Adipose tissue (tissue), 3 donors: Measurements from ENCODE around the gene SULT1C3. TPM values are rescaled to one million over a fixed set of nuclear protein-coding genes. Genes with fewer than 3 reads are reported as not detected.

Experiments used
- H3K27ac ChIP-seq: one replicate; pipeline ENCODE4 v1.5.1; 2013; ENCODE audit warnings: low read depth, low read length
- WGBS, 3 donors: extraction: QIAGEN DNeasy Blood & Tissue Kit; methylation state at CpG; one replicate each; pipeline ENCODE4 v1.1.7; 2013; 5-methylcytosine and 5-hydroxymethylcytosine counted together
- polyA plus RNA-seq, 3 donors: library from polyadenylated mRNA; stranded (reverse); fragments of 200-250 nt; gene quantifications; one replicate each; pipeline ENCODE4 v1.2.3, GENCODE V29; 2013
- donor health status: healthy with polysubstance abuse.
- donor health status: Bipolar disorder and iron deficiency.
- donor health status: healthy.

SULT1C3 gene
- polyA plus RNA-seq: not detected

DNA sequence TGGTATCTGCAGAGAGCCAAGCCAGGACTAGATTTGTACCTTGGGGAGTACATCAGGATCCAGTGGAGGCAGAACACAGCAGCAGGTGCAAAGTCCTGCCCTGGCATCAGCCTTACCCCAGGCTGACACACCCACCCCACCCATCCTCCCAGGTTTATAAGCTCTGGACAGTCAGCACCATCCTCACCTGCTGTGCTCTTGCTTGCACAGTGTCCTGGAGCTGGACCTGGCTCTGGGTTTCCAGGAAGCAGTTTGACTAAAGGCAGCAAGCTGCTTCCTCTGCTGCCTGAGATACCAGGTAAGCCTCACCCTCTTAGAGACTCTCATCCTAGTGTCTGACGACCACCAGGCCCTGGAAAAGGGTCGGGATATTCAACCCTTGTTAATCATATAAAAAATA is at the start of gene SULT1C3:
TSS of gene SULT1C3 (plus strand) at position 183 of the 400 bp plus-strand sequence. CDS start 7,227 bp downstream, outside the sequence.
- WGBS, 3 donors: 73 to 85% (median 79%) methylated on average over 2 of the region's 2 CpGs
- H3K27ac ChIP-seq: no peak within 1 kb of the TSS

DNA sequence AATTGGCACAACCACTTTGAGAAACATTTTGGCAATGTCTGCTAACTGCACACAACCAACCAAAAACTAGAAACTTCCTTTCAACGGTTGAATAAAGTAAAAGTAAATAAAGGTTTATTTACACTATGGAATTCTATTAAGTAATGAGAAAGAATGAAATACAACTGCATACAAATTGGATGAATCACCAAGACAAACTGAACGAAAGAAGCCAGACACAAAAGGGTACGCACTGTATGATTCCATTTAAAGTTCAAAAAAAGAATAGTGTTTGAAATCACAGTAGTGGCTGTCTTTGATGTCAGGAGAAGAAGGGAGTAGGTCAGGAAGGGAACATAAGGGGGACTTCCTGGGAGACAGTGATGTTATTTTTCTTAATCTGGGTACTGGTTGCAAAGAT is 46.5 kb upstream of the SULT1C3 start:
- no peak overlapping the region for H3K27ac ChIP-seq
- WGBS, 3 donors: 47 to 76% (median 76%) methylated on average over 3 of the region's 3 CpGs

DNA sequence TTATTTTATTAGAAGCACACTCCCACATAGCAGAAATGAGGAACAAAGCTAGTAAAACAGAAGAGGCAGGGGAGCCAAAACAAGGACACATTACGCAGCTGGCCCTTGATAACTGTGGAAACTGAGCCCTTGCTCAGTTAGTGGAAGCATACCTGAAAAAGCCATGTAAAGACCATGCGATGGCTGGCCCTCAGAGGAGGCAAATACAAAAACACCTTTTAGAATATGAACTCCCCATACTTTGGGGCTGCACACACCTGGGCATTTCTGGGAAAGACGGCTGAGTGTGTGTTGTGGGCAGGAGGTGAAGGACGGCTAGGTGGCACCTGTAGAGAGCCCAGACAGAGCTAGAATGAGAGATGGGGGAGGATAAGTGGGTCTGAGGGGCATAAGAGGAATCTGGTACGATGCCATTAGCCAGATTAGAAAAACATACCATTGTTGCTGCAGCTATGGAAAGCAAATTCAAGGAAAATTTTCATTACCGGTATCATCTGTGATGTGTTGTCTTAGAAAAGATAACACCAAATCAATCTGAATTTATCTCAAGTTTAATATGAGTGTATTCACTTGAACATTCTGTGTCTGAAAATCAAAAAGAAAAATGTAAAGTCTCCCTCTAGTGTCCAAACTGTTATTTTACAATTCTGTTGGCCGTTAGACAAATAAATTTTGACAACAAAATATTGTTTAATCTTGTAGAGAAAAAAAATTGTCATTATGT is 45.2 kb upstream of the SULT1C3 start:
- H3K27ac ChIP-seq: no peak overlapping the region
- WGBS, 3 donors: 50 to 66% (median 64%) methylated on average over 7 of the region's 7 CpGs

DNA sequence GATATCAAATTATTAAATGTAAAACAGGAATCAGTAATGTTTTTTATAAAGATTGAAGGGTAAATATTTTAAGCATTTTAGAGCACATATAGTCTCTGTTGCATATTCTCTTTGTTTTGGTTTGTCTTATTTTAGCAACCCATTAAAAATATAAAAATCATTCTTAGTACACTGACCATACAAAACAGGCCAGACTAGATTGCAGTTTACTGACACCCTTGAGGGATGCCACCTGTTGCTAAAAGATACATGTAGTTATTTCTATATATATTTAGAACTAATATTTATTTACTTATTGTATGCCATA is 44.7 kb upstream of the SULT1C3 start:
- H3K27ac ChIP-seq: no peak overlapping the region

DNA sequence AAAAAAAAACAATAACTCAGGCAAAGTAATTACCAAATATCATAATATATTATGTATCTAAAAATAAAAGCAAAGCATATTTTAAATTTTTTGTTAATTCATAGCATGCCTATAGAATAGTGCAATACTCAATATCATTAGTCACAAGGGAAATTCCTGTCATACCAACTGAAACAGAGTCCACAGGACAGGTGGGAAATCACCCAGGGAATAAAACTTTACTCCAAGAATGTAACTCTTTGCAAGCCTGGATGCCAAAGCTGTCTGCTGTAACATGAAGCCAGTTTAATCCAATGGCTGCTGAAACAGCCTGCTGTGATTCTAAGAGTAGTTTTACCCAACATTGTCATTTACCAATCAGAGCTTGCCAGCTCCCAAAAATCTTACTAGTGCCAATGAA is 40.0 kb upstream of the SULT1C3 start:
- no peak overlapping the region for H3K27ac ChIP-seq

DNA sequence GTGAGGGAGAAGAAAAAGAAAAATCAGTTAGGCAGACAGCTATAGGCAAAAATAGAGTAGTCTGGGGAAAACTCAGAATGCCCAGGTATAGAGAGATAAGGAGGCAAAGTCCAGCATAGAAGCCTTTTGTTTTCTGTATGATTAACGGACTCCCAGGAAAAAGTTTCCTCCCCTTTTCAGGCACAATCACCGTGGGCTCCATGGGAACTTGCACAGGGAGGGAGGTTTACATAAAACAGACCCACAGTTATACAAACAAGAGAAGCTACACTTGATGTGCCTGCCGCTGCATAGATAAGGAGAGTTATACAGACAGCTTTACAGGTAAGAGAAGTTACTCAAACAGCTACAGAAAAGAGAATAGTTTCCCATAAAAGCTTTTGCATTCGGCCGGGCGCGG is 39.2 kb upstream of the SULT1C3 start:
- no peak overlapping the region for H3K27ac ChIP-seq
- 53 to 86% (median 70%) methylated on average over 7 of the region's 7 CpGs for WGBS, 3 donors

DNA sequence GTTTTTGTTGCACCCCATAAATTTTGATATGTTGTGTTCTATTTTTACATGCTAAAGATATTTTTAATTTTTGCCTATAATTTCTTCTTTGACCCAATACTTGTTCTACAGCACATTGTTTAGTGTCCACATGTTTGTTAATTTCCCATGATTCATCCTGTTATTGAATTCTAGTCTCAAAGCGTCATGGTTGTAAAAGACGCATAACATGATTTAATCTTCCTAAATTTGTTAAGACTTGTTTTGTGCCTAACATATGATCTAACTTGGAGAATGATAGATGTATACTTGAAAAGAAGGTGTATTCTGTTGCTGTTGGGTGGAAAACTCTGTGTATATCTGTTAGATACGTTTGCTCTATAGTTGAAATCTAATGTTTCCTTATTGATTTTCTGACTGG is 27.1 kb upstream of the SULT1C3 start:
- no peak overlapping the region for H3K27ac ChIP-seq
- WGBS, 3 donors: 80 to 90% (median 89%) methylated on average over 3 of the region's 3 CpGs

DNA sequence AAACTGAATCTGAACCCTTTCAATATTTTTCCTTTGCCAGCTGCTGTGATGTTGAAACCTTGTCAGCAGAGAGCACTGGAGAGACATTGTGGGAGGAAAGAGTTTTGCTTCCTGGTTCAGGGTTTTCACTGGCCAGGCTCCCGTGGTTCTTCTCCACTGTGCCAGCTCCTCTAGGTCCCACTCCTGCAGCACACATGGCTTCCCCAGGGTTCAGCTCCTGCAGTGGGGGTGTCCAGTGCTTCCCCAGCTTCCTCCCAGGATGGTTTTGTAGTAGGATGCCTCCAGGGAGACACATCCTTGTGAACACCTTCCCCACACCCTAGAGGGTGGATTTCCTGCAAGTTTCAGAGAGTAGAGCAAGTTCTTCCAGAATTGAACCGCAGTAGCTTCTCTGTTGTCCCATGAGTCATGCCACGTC is 24.0 kb upstream of the SULT1C3 start:
- H3K27ac ChIP-seq: no peak overlapping the region
- 33 to 40% (median 34%) methylated on average over 3 of the region's 3 CpGs for WGBS, 3 donors

DNA sequence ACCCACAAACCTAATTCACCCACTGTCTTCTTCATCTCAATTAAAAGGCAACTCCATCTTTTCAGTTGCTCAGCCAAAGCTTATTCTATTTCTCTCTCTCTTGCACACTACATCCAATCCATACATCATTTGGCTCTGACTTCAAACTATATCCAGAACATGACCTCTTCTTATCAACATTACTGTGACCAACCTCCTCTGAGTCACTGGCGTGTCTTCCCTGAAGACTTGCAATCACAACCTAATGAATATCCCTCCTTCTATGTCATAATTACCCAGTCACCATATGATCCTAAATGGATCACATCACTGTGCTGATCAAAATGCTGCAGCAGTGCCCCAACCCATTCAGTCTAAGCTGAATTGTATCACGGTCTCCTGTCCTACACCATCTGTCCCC is 22.6 kb upstream of the SULT1C3 start:
- 80 to 95% (median 89%) methylated on average over 2 of the region's 2 CpGs for WGBS, 3 donors
- H3K27ac ChIP-seq: no peak overlapping the region

DNA sequence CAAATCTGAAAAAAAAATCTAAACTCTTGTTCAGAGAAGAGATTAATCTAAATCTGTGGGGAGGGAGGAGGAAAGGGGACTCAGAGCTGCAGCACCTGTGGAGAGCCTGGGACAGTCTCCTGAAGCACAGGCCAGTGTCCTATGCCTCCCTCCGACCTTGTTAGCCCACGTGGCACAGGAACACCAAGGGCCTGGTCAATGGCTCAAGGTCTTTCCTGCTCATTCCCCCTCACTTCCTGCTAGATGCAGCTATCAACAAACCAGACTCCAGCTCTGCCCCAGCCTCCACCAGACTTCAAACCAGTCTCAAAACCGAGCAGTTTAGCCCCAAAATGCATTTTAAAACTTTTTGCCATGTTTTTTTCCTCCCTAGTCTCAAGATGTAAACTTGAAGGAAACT is 20.1 kb upstream of the SULT1C3 start:
- 42 to 61% (median 53%) methylated on average over 3 of the region's 3 CpGs for whole genome bisulfite sequencing, 3 donors
- no peak overlapping the region for H3K27ac ChIP-seq

DNA sequence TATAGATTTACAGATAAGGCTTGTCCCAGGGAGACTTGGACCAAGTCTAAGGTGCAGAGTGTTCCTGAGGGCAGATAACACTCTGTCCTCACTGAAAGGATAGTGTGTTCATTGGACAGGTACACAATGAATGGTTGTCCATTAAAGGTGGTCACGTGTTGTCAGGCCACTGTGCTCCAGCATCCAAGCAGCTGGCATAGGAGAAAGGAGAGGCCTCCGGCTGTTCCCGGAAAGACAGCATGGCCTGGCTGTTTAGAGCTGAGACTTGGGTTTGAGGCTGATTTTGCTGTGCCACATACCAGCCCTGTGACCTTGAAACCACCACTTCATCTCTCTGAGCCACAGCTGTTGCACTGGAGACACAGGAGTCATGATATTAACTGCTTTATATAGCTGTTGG is 19.6 kb upstream of the SULT1C3 start:
- H3K27ac ChIP-seq: no peak overlapping the region
- WGBS, 3 donors: 90 to 94% (median 93%) methylated on average over 3 of the region's 3 CpGs

DNA sequence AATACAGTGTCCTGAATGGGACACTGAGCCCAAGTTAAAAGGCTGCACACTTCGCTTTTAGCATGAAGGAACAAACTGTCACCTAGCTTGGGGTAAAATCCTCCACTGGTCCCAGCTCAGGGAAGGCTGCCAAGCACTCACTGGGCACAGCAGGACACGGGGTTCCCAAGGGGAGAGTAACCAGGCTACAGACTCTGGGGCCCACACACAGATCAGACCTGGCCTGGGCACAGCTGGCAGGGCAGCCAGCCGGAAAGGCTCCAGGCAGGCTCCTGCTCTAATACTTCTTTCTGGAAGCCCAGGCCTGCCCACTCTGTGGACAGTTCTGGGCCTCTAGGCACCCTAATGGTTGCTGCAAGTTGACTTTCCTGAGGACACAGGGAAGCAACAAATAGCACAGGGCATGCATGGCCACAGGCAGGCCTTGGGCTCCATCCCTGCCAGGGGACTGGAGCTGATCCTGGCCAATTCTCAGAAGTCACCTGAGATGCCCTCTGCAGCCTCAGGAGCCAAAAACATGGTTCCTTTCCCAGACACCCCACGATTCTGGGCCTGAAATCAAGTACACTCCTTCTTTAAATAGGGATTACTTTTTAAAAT is 18.7 kb upstream of the SULT1C3 start:
- WGBS, 3 donors: 67 to 76% (median 73%) methylated on average over 4 of the region's 4 CpGs
- H3K27ac ChIP-seq: no peak overlapping the region

DNA sequence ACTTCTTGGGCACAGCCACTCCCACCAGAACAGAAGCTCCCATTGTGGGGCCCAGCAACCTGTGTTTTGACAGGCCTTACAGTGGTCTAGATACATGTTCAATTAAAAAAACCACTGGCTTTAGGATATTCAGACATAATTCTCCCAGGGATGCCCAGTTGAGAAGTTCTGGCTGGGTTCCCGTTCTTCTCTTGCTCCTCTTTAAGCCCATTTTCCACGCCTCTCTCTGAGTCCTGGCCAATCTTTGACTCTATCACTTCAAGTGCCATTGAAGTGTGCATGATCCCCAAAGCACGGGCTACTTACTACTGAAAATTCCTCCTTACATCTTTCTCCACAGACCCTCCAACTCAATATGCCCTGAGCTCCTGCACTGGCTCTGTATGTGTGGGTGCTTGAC is 17.5 kb upstream of the SULT1C3 start:
- H3K27ac ChIP-seq: no peak overlapping the region
- 78 to 87% (median 85%) methylated on average over 3 of the region's 3 CpGs for WGBS, 3 donors

DNA sequence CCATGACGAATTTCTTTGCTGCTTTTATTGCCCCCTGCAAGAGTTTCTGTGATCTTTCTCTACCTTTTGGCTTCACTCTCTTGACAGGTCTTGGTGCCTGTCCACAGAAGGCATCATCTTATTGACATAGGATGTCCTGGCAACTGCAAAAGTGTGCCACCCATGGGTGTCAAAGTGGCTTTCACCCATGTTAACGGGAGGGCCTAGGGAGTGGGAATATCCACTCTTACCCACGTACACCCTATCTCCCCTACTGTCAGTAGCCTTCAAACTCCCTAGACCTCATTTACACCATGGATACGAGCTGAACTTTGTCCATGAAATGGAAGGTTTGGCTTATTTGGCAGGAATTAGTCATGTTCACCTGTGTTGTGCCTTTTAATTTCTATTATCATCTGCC is 16.2 kb upstream of the SULT1C3 start:
- no peak overlapping the region for H3K27ac ChIP-seq
- 73 to 83% (median 82%) methylated on average over 4 of the region's 4 CpGs for WGBS, 3 donors

DNA sequence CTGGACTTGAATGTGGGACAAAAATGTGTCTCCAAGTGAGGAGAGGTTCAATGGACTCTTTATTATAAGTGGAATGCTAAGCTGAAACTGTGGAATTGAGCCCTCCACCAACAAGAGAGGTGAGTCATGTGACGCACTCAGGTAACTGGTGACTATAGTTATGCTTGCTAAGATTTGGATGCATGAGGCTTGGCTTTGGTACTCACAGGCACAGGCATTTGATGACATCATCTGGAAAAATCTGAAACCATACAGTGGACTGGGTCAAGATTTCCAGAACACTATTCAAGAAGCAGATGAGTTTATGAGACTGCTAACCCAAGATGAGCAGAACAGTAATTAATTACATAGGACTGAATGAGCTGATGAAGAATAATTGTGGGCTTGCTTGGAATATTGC is 15.7 kb upstream of the SULT1C3 start:
- 94 to 96% (median 96%) methylated on average over 1 of the region's 1 CpG for WGBS, 3 donors
- H3K27ac ChIP-seq: no peak overlapping the region

DNA sequence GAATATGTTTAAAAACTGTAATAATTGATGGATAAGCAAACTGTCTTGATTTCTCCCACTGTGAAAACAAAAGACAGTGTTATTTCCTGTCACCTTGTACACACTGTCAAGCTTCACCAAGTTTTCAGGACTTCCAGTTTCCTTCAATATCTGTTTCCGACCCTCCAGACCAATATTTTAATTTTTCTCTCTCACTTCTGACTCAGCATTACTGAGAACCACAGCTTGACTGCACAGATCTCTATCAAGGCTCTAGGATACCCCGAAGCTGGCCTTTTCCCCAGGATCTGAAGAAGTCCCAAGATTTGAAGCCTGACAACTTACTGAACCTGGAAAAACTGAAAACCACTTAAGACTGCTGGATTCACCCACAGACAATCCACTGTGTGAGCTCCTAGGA is 13.2 kb upstream of the SULT1C3 start:
- 42 to 66% (median 51%) methylated on average over 2 of the region's 2 CpGs for WGBS, 3 donors
- no peak overlapping the region for H3K27ac ChIP-seq

DNA sequence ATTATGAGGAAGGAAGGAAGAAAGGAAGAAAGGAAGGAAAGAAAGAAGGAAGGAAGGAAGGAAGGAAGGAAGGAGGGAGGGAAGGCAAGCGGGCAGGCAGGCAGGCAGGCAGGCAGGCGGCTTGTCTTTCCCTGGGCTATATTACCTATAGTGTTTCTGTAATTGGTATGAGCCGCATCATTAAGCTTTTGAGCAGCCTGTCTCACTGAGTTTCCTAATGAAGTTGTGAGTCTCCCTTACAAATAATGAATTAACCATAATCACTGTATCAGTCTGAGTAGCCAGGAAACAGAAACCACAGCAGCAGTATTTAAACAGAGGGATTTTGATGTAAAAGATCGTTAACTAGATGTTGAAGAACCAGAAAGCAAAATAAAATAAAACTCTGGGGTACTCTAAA is 11.8 kb upstream of the SULT1C3 start:
- 69 to 78% (median 75%) methylated on average over 4 of the region's 4 CpGs for WGBS, 3 donors
- H3K27ac ChIP-seq: no peak overlapping the region

DNA sequence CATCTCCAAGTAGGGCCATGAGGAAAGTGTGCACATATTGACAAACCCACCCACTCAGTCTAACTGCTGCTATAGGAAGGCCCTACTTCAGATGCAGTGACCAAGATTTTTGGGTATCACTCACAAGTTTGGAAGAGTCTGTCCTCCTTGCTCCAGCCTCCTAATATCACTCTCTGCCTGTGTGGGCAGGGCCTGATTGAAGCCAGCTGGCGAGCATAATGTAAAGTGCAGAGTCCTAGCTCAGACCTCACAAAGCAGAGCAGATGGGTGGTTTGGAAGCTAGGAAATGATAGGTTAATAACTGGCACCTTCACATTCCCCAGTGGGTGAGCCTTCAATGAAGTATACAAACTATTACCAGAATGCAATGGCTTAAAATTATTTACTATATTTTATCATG is 11.2 kb upstream of the SULT1C3 start:
- 76 to 90% (median 81%) methylated on average over 1 of the region's 1 CpG for WGBS, 3 donors
- H3K27ac ChIP-seq: no peak overlapping the region

DNA sequence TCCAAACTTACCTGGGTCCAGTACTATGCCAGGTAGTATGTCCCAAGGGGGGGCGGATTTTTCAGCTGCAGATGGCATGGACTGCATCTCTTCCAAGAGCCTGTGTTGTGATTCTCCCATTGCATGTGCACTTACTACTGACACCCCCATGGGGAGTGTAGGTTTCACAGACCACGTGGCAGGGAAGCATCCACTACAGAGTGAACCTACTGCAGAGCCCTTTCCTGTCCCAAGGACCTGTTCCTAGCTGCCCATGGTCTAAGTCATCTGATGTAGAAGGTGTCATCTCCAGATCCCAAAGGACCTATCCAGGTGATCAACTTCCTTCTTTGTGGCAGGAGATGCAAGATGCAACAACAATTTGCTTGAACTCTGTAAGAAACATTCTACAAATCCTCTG is 9.9 kb upstream of the SULT1C3 start:
- H3K27ac ChIP-seq: no peak overlapping the region
- WGBS, 3 donors: 75 to 81% (median 78%) methylated on average over 2 of the region's 2 CpGs

DNA sequence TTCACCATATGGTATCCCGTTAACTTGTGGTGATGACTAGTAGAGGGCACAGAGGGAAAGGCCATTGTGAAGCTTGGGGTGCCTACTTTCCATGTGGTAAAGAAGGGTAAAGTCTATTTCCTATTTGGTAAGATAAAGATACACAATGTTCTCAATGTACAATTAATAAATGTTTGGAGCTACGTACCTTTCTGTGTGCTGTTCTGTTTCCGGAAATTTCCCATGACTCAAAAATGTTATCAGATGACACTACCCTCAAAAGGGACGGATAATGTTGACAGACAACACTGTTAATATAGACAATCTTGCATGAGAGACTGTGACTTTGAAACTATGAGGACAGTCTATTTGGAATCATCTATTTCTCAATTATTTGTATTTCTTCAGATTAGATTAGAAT is 4.2 kb upstream of the SULT1C3 start:
- H3K27ac ChIP-seq: no peak overlapping the region
- 85 to 89% (median 87%) methylated on average over 4 of the region's 4 CpGs for WGBS, 3 donors
